MM.1S (cell line): Measurements from ENCODE around the gene IL17RB.

Experiments
- DNase-seq: peaks from one replicate; pipeline ENCODE4 v3.0.0-alpha.2; 2015
- H2AFZ ChIP-seq: fragments of 300-600 bp; sonication (generic); 2 replicates; pipeline ENCODE4 v1.6.0; 2016; ENCODE audit warnings: antibody characterized with exemption, low read length
- H3F3A ChIP-seq: fragments of 300-600 bp; sonication (generic); 2 replicates; pipeline ENCODE4 v1.6.1; 2016; ENCODE audit warnings: mild to moderate bottlenecking, antibody characterized with exemption, low read length, moderate library complexity, mixed read lengths; ENCODE audit not compliant: insufficient read depth
- H3K27ac ChIP-seq: fragments of 300-600 bp; sonication (generic); 2 replicates; pipeline ENCODE4 v1.5.1; 2016; ENCODE audit warnings: mild to moderate bottlenecking, low read length
- H3K27me3 ChIP-seq: fragments of 300-600 bp; sonication (generic); replicated peaks from 2 replicates; pipeline ENCODE4 v1.6.0; 2016; ENCODE audit warnings: low read length; ENCODE audit not compliant: insufficient read depth
- H3K36me3 ChIP-seq: fragments of 300-600 bp; sonication (generic); replicated peaks from 2 replicates; pipeline ENCODE4 v1.6.1; 2016; ENCODE audit warnings: mild to moderate bottlenecking, low read length, mixed read lengths; ENCODE audit not compliant: insufficient read depth
- H3K4me1 ChIP-seq: fragments of 300-600 bp; sonication (generic); 2 replicates; pipeline ENCODE4 v1.6.1; 2016; ENCODE audit warnings: low read length, mixed read lengths
- H3K4me2 ChIP-seq: fragments of 300-600 bp; sonication (generic); 2 replicates; pipeline ENCODE4 v1.6.0; 2016; ENCODE audit warnings: low read depth, low read length
- H3K4me3 ChIP-seq: fragments of 300-600 bp; sonication (generic); 2 replicates; pipeline ENCODE4 v1.5.1; 2016; ENCODE audit warnings: low read length, mixed read lengths
- H3K79me2 ChIP-seq: fragments of 300-600 bp; sonication (generic); 2 replicates; pipeline ENCODE4 v1.6.1; 2016; ENCODE audit warnings: mixed run types, low read length, mixed read lengths
- H3K9ac ChIP-seq: fragments of 300-600 bp; sonication (generic); 2 replicates; pipeline ENCODE4 v1.6.1; 2016; ENCODE audit warnings: low read length, mixed read lengths
- H3K9me2 ChIP-seq: fragments of 300-600 bp; sonication (generic); replicated peaks from 2 replicates; pipeline ENCODE4 v1.6.1; 2016; ENCODE audit warnings: mild to moderate bottlenecking, low read length, mixed read lengths; ENCODE audit not compliant: insufficient read depth
- H3K9me3 ChIP-seq: fragments of 300-600 bp; sonication (generic); replicated peaks from 2 replicates; pipeline ENCODE4 v1.6.1; 2016; ENCODE audit warnings: mild to moderate bottlenecking, low read length, mixed read lengths; ENCODE audit not compliant: insufficient read depth
- H4K20me1 ChIP-seq: fragments of 300-600 bp; sonication (generic); 2 replicates; pipeline ENCODE4 v1.6.1; 2016; ENCODE audit warnings: mild to moderate bottlenecking, low read length, moderate library complexity, mixed read lengths; ENCODE audit not compliant: insufficient read depth
- CTCF ChIP-seq: fragments of 300-600 bp; sonication (generic); IDR thresholded peaks from 2 replicates; pipeline ENCODE4 v1.5.1; 2016; ENCODE audit warnings: antibody characterized with exemption, low read length, mixed read lengths
- EZH2 ChIP-seq: fragments of 300-600 bp; sonication (generic); optimal IDR thresholded peaks from 2 replicates; pipeline ENCODE3; 2017; ENCODE audit warnings: low read depth, mild to moderate bottlenecking, antibody characterized with exemption, low read length, mixed read lengths
- EZH2phosphoT487 ChIP-seq: fragments of 300-600 bp; sonication (generic); IDR thresholded peaks from 2 replicates; pipeline ENCODE4 v1.6.1; 2018; ENCODE audit warnings: antibody characterized with exemption, low read length

The IL17RB gene

DNA sequence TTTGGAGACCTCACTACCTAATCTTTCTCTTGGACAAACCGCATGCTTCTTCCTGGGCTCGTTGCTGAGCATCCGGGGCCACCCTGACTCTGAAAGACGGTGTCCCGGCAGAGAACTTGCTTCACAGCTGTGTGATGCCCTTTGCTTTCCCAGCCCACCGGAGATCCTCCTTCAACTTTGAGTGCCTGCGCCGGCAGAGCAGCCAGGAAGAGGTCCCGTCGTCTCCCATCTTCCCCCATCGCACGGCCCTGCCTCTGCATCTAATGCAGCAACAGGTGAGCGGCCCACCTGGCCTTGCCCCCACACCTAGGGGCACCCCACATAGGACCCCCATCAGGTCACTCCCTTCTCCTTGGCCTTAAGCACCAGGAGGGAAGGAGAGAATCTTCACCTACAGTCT lies 37.9 kb upstream of the IL17RB start:
- Histone ChIP-seq H3K36me3 (no peaks in the 10 kb centered on the region), H4K20me1 (no peaks in the 10 kb centered on the region), H3K4me3 (no peak overlapping the region), H3K27me3 (no peaks in the 10 kb centered on the region), H3K9me3 (no peaks in the 10 kb centered on the region), H3K9ac (no peak overlapping the region), H3K4me1 (no peaks in the 10 kb centered on the region), H2AFZ (no peak overlapping the region), H3K4me2 (no peak overlapping the region), H3K27ac (no peak overlapping the region), H3K79me2 (no peaks in the 10 kb centered on the region), H3K9me2 (no peaks in the 10 kb centered on the region), H3F3A (no peaks in the 10 kb centered on the region)
- TF ChIP-seq EZH2phosphoT487 (no peak), CTCF (no peak), EZH2 (no peak)
- no peak for DNase-seq

GRCh38 chr3:53809267-53809666 lies 37.1 kb upstream of the IL17RB start:
- no peaks in the 10 kb centered on the region for H4K20me1 ChIP-seq
- H3K9ac ChIP-seq, result no peak overlapping the region
- H3K4me3 ChIP-seq, result no peak overlapping the region
- DNase-seq, result no peak
- no peaks in the 10 kb centered on the region for H3K9me2 ChIP-seq
- H3K36me3 ChIP-seq, result no peaks in the 10 kb centered on the region
- no peak overlapping the region for H3K4me2 ChIP-seq
- no peak overlapping the region for H3K27ac ChIP-seq
- TF ChIP-seq EZH2phosphoT487 (no peak), EZH2 (no peak), CTCF (no peak)
- no peaks in the 10 kb centered on the region for H3K9me3 ChIP-seq
- no peaks in the 10 kb centered on the region for H3K27me3 ChIP-seq
- no peaks in the 10 kb centered on the region for H3F3A ChIP-seq
- H2AFZ ChIP-seq, result no peak overlapping the region
- H3K79me2 ChIP-seq, result no peaks in the 10 kb centered on the region
- H3K4me1 ChIP-seq, result no peaks in the 10 kb centered on the region

- no peak overlapping the region for H3K9ac ChIP-seq
- DNase-seq, result no peak
- H3K4me2 ChIP-seq, result no peak overlapping the region
- H3K79me2 ChIP-seq, result no peaks in the 10 kb centered on the region
- H3K4me3 ChIP-seq, result no peak overlapping the region
- no peaks in the 10 kb centered on the region for H3K27me3 ChIP-seq
- H3K9me3 ChIP-seq, result no peaks in the 10 kb centered on the region
- no peaks in the 10 kb centered on the region for H3K9me2 ChIP-seq
- H2AFZ ChIP-seq, result no peak overlapping the region
- H3K27ac ChIP-seq, result no peak overlapping the region
- H3K4me1 ChIP-seq, result no peaks in the 10 kb centered on the region
- no peaks in the 10 kb centered on the region for H3F3A ChIP-seq
- TF ChIP-seq EZH2, result no peak
- TF ChIP-seq CTCF, result no peak
- TF ChIP-seq EZH2phosphoT487, result no peak
- no peaks in the 10 kb centered on the region for H3K36me3 ChIP-seq
- H4K20me1 ChIP-seq, result no peaks in the 10 kb centered on the region
Observed at GRCh38 chr3:53809764-53810400, 36.5 kb upstream of the IL17RB start.
